Ectodermal cell (in vitro differentiated cells): ENCODE data around the gene FFAR1.
"Not testable (repeated sequence)": the region's sequence is repeated elsewhere in the genome, so short reads cannot be mapped to it uniquely, and the experiment has no call there.

ENCODE experiments used
- H3K27ac ChIP-seq: 2 replicates; pipeline ENCODE4 v1.7.0; 2013; ENCODE audit warnings: mild to moderate bottlenecking, low read depth, low read length; ENCODE audit not compliant: insufficient read depth, poor library complexity, severe bottlenecking
- H3K27me3 ChIP-seq: 2 replicates; pipeline ENCODE4 v1.7.0; 2013; ENCODE audit warnings: mild to moderate bottlenecking, low read length; ENCODE audit not compliant: insufficient read depth, control insufficient read depth, poor library complexity, severe bottlenecking
- H3K36me3 ChIP-seq: one replicate; pipeline ENCODE4 v1.7.0; 2013; ENCODE audit warnings: low read length; ENCODE audit not compliant: control insufficient read depth, insufficient read depth
- H3K4me1 ChIP-seq: one replicate; pipeline ENCODE4 v1.7.0; 2013; ENCODE audit warnings: low read length; ENCODE audit not compliant: control insufficient read depth, insufficient read depth
- H3K4me3 ChIP-seq: 2 replicates; pipeline ENCODE4 v1.7.0; 2013; ENCODE audit warnings: low read depth, low read length, control low read depth; ENCODE audit not compliant: insufficient read depth
- H3K9me3 ChIP-seq: 2 replicates; pipeline ENCODE4 v1.7.0; 2013; ENCODE audit warnings: mild to moderate bottlenecking, low read length, moderate library complexity; ENCODE audit not compliant: control insufficient read depth
- WGBS, 2 experiments: methylation state at CpG; one replicate each; pipeline ENCODE4 v1.1.7; 2013; ENCODE audit warnings: missing lambda C conversion rate in 2 of 2; 5-methylcytosine and 5-hydroxymethylcytosine counted together

FFAR1 gene

GRCh38 chr19:35351411-35352176 lies 3.9 kb downstream of the FFAR1 start:
- Histone ChIP-seq H3K36me3 (no peaks in the 10 kb centered on the region), H3K27ac (no peak overlapping the region), H3K4me1 (no peaks in the 10 kb centered on the region), H3K4me3 (no peak overlapping the region), H3K27me3 (peaks cover 31% of the 10 kb centered on the region), H3K9me3 (no peaks in the 10 kb centered on the region)
- 95% methylated on average over 47 of the region's 47 CpGs for WGBS, 2 experiments

GRCh38 chr19:35352177-35352447 lies 4.4 kb downstream of the FFAR1 start:
- Histone ChIP-seq H3K4me3 (no peak overlapping the region), H3K27ac (no peak overlapping the region), H3K4me1 (no peaks in the 10 kb centered on the region), H3K36me3 (no peaks in the 10 kb centered on the region), H3K9me3 (no peaks in the 10 kb centered on the region), H3K27me3 (peaks cover 30% of the 10 kb centered on the region)
- WGBS, 2 experiments = 93% methylated on average over 18 of the region's 18 CpGs

GRCh38 chr19:35352448-35353304 lies 5.0 kb downstream of the FFAR1 start:
- WGBS, 2 experiments = 46 to 51% methylated on average over 32 of the region's 32 CpGs
- Histone ChIP-seq H3K4me1 (no peaks in the 10 kb centered on the region), H3K9me3 (no peaks in the 10 kb centered on the region), H3K27ac (no peak overlapping the region), H3K36me3 (no peaks in the 10 kb centered on the region), H3K27me3 (peaks cover 25% of the 10 kb centered on the region), H3K4me3 (no peak overlapping the region)

GRCh38 chr19:35353635-35354034 lies 5.9 kb downstream of the FFAR1 start:
- no peaks in the 10 kb centered on the region for H3K4me1 ChIP-seq
- no peaks in the 10 kb centered on the region for H3K36me3 ChIP-seq
- no peaks in the 10 kb centered on the region for H3K9me3 ChIP-seq
- no peak overlapping the region for H3K27ac ChIP-seq
- H3K4me3 ChIP-seq = no peak overlapping the region
- WGBS, 2 experiments = 94% methylated on average over 8 to 9 of the region's 9 CpGs
- H3K27me3 ChIP-seq = peaks cover 18% of the 10 kb centered on the region

GRCh38 chr19:35354898-35355297 lies 7.2 kb downstream of the FFAR1 start:
- no peaks in the 10 kb centered on the region for H3K36me3 ChIP-seq
- H3K27ac ChIP-seq = no peak overlapping the region
- no peak overlapping the region for H3K4me3 ChIP-seq
- H3K9me3 ChIP-seq = no peaks in the 10 kb centered on the region
- 93 to 95% methylated on average over 8 of the region's 8 CpGs for WGBS, 2 experiments
- no peaks in the 10 kb centered on the region for H3K4me1 ChIP-seq
- H3K27me3 ChIP-seq = peaks cover 8% of the 10 kb centered on the region

DNA sequence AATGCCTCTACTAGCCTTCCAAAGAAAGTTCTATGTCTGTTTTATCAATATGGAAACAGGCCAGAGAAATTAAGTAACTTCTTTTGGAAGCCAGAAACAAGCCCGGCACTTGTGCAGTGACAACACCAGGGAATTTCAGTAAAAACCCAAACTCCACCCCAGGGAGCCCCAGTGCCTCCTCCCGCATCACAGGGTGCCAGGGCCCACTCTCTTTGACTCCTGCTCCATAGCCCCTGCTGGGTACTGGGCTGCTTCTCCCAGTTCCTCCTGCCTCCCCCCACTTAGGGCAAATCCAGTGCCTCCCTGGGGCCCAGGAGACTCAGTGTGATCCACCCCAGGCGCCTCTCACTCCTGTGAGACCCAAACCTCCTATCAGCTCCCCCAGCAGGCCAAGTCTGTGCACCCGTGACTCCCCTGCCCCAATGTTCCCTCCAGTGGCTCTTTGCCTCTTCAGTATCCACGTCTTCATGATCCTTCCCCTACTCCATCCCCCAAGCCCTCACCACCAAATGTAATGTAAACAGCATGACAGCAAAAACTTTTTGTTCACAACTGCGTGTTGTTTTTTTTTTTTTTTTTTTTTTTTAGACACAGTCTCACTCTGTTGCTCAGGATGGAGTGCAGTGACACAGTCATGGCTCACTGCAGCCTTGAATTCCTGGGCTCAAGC lies 8.2 kb downstream of the FFAR1 start:
- Histone ChIP-seq H3K36me3 (no peaks in the 10 kb centered on the region), H3K27me3 (peaks cover 5% of the 10 kb centered on the region), H3K9me3 (no peaks in the 10 kb centered on the region), H3K4me3 (no peak overlapping the region), H3K4me1 (no peaks in the 10 kb centered on the region), H3K27ac (no peak overlapping the region)
- 72 to 77% methylated on average over 6 of the region's 6 CpGs for WGBS, 2 experiments

DNA sequence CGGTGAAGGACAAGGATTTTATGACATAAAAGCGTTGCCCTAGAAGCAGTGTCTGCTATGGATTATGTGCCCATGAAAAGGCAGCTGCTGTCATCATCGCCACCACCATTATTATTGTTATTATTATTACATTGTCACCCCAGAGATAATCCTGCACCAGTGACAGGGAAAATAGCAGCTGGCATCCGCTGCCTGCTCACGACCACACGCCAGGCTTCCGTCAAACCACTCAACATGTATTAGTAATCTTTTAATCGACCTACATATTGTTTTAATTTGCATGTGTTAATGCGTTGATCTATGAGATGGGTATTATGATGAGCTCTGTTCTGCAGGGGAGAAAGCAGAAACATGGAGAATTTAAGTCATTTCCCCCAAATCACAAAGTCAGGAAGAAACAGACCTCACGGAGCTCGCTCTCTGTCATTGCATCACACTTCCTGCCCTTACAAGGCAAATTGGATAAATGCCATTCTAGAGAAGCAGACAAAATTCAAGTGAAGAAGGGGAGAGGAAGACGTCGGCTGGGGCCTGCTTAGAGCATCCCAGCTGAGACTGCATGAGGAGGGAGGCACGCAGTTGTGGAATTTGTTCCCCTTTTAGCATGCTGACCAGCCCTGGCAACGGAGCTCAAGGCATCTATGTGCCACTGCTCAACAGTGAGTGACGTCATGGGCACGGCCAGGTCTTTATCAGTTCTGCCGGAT lies 10.3 kb downstream of the FFAR1 start, which contains the start of gene FFAR3:
TSS of gene FFAR3 (plus strand) at position 594 of the 707 bp plus-strand sequence. CDS start 431 bp downstream, outside the sequence.
- Histone ChIP-seq H3K4me1 (no peaks in the 10 kb centered on the region), H3K4me3 (no peak within 1 kb of the TSS), H3K9me3 (no peaks in the 10 kb centered on the region), H3K27ac (no peak within 1 kb of the TSS), H3K27me3 (no peaks in the 10 kb centered on the region), H3K36me3 (no peaks in the 10 kb centered on the region)
- 79 to 88% methylated on average over 15 to 18 of the region's 18 CpGs for WGBS, 2 experiments

DNA sequence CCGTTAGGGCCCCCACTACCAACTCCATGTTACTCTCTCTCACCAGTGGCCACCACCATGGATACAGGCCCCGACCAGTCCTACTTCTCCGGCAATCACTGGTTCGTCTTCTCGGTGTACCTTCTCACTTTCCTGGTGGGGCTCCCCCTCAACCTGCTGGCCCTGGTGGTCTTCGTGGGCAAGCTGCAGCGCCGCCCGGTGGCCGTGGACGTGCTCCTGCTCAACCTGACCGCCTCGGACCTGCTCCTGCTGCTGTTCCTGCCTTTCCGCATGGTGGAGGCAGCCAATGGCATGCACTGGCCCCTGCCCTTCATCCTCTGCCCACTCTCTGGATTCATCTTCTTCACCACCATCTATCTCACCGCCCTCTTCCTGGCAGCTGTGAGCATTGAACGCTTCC lies 11.1 kb downstream of the FFAR1 start:
- WGBS, 2 experiments = 74 to 84% methylated on average over 7 to 8 of the region's 16 CpGs
- not testable (repeated sequence) for H3K27ac ChIP-seq, H3K9me3 ChIP-seq, H3K4me1 ChIP-seq, H3K27me3 ChIP-seq, H3K4me3 ChIP-seq, H3K36me3 ChIP-seq

DNA sequence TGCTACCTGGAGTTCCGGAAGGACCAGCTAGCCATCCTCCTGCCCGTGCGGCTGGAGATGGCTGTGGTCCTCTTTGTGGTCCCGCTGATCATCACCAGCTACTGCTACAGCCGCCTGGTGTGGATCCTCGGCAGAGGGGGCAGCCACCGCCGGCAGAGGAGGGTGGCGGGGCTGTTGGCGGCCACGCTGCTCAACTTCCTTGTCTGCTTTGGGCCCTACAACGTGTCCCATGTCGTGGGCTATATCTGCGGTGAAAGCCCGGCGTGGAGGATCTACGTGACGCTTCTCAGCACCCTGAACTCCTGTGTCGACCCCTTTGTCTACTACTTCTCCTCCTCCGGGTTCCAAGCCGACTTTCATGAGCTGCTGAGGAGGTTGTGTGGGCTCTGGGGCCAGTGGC lies 11.7 kb downstream of the FFAR1 start:
- H3K9me3 ChIP-seq, H3K27me3 ChIP-seq, H3K36me3 ChIP-seq, H3K27ac ChIP-seq, H3K4me1 ChIP-seq, H3K4me3 ChIP-seq: not testable (repeated sequence)
- 91 to 95% methylated on average over 18 of the region's 21 CpGs for WGBS, 2 experiments

- not testable (repeated sequence) for H3K27me3 ChIP-seq, H3K4me3 ChIP-seq, H3K9me3 ChIP-seq, H3K4me1 ChIP-seq, H3K27ac ChIP-seq, H3K36me3 ChIP-seq
- no CpG with 5 or more reads among the region's 5 CpGs for WGBS, 2 experiments
Observed at GRCh38 chr19:35360081-35360480, 12.4 kb downstream of the FFAR1 start.
